ENCODE measurements around the gene PDE9A. TPM values are rescaled to one million over a fixed set of nuclear protein-coding genes. Genes with fewer than 3 reads are reported as not detected.

The PDE9A gene
- total and polyA plus RNA-seq, 2 experiments from 2014 or later = 14.3 to 19.6 TPM

GRCh38 chr21:42740405-42740909 lies 87.0 kb downstream of the PDE9A start:
- Histone ChIP-seq H3K4me1 (ENCODE audit: insufficient read depth) (no peaks in the 10 kb centered on the region), H3K4me2 (no peak overlapping the region), H3K27me3 (no peaks in the 10 kb centered on the region), H3K27ac (no peak overlapping the region), H3K9me2 (replicated peaks; ENCODE audit: insufficient read depth) (no peaks in the 10 kb centered on the region), H3K9me3 (ENCODE audit: low read depth) (no peaks in the 10 kb centered on the region), H2AFZ (no peak overlapping the region), H4K20me1 (ENCODE audit: insufficient read depth, poor library complexity, severe bottlenecking) (no peaks in the 10 kb centered on the region), H3K4me3 (no peak overlapping the region), H3K36me3 (replicated peaks; ENCODE audit: insufficient read depth, low read depth) (no peaks in the 10 kb centered on the region), H3K79me2 (no peaks in the 10 kb centered on the region)
- TF ChIP-seq CTCF (IDR thresholded peaks at IDR 0.05; ENCODE audit: poor library complexity) = no peak
- no peak for TF ChIP-seq EZH2phosphoT487 (IDR thresholded peaks at IDR 0.05; ENCODE audit: low read depth, severe bottlenecking, unreplicated experiment)
- no peak for TF ChIP-seq EZH2 (IDR thresholded peaks at IDR 0.05; ENCODE audit: borderline replicate concordance)
- DNase-seq (ENCODE audit: low spot score) = no peak
- WGBS (ENCODE audit: low lambda C conversion rate, missing lambda C conversion rate) = 100% methylated on average over 1 of the region's 1 CpG

- Histone ChIP-seq H3K9me2 (replicated peaks; ENCODE audit: insufficient read depth) (no peaks in the 10 kb centered on the region), H3K36me3 (replicated peaks; ENCODE audit: insufficient read depth, low read depth) (no peaks in the 10 kb centered on the region), H3K9me3 (ENCODE audit: low read depth) (no peaks in the 10 kb centered on the region), H3K27me3 (no peaks in the 10 kb centered on the region), H3K79me2 (no peaks in the 10 kb centered on the region), H3K27ac (no peak overlapping the region), H4K20me1 (ENCODE audit: insufficient read depth, poor library complexity, severe bottlenecking) (no peaks in the 10 kb centered on the region), H3K4me1 (ENCODE audit: insufficient read depth) (no peaks in the 10 kb centered on the region), H3K4me2 (no peak overlapping the region), H3K4me3 (no peak overlapping the region), H2AFZ (no peak overlapping the region)
- no peak for DNase-seq (ENCODE audit: low spot score)
- TF ChIP-seq EZH2phosphoT487 (IDR thresholded peaks at IDR 0.05; ENCODE audit: low read depth, severe bottlenecking, unreplicated experiment) (no peak), CTCF (IDR thresholded peaks at IDR 0.05; ENCODE audit: poor library complexity) (no peak), EZH2 (IDR thresholded peaks at IDR 0.05; ENCODE audit: borderline replicate concordance) (no peak)
- 91% methylated on average over 10 of the region's 10 CpGs for WGBS (ENCODE audit: low lambda C conversion rate, missing lambda C conversion rate)
Measured at GRCh38 chr21:42741066-42741465, 87.6 kb downstream of the PDE9A start.

GRCh38 chr21:42744520-42745445 lies 91.4 kb downstream of the PDE9A start:
- no peak overlapping the region for H3K4me3 ChIP-seq
- H3K4me2 ChIP-seq = no peak overlapping the region
- H3K79me2 ChIP-seq = no peaks in the 10 kb centered on the region
- no peaks in the 10 kb centered on the region for H3K9me2 ChIP-seq (replicated peaks; ENCODE audit: insufficient read depth)
- 94% methylated on average over 30 of the region's 30 CpGs for WGBS (ENCODE audit: low lambda C conversion rate, missing lambda C conversion rate)
- H3K9me3 ChIP-seq (ENCODE audit: low read depth) = no peaks in the 10 kb centered on the region
- no peak overlapping the region for H3K27ac ChIP-seq
- H4K20me1 ChIP-seq (ENCODE audit: insufficient read depth, poor library complexity, severe bottlenecking) = no peaks in the 10 kb centered on the region
- no peaks in the 10 kb centered on the region for H3K36me3 ChIP-seq (replicated peaks; ENCODE audit: insufficient read depth, low read depth)
- TF ChIP-seq EZH2 (IDR thresholded peaks at IDR 0.05; ENCODE audit: borderline replicate concordance) = no peak
- no peak for TF ChIP-seq CTCF (IDR thresholded peaks at IDR 0.05; ENCODE audit: poor library complexity)
- TF ChIP-seq EZH2phosphoT487 (IDR thresholded peaks at IDR 0.05; ENCODE audit: low read depth, severe bottlenecking, unreplicated experiment) = no peak
- no peaks in the 10 kb centered on the region for H3K27me3 ChIP-seq
- no peak overlapping the region for H2AFZ ChIP-seq
- no peaks in the 10 kb centered on the region for H3K4me1 ChIP-seq (ENCODE audit: insufficient read depth)
- DNase-seq (ENCODE audit: low spot score) = no peak
